Endothelial cell of umbilical vein (primary cell): ENCODE measurements around the gene SAT1. TPM values are rescaled to one million over a fixed set of nuclear protein-coding genes. Genes with fewer than 3 reads are reported as not detected.

ENCODE experiments used
- BruUV-seq: library from RNA; stranded (reverse); fragments of 400-500 nt; replicated peaks from 2 replicates; lab custom pipeline; 2021; lab: Mats Ljungman, UMichigan
- CTCF ChIA-PET: fragments of 300-600, 350-600 bp; sonication (Branson Sonifier 250); formaldehyde crosslinking; loops from one replicate; lab custom pipeline; 2021; ENCODE audit warnings: antibody characterized with exemption, inconsistent platforms; lab: Charles Lee
- POLR2A ChIA-PET: fragments of 300-600, 350-600 bp; sonication (Branson Sonifier 250); formaldehyde crosslinking; loops from one replicate; lab custom pipeline; 2021; ENCODE audit warnings: antibody characterized with exemption, inconsistent platforms; lab: Charles Lee
- DNase-seq: peaks from one replicate; pipeline ENCODE4 v3.0.0-alpha.2; 2011; ENCODE audit warnings: low read depth, low spot score
- FAIRE-seq: peaks from 2 replicates; lab custom pipeline; 2011; peaks lifted over from hg19 to GRCh38; lab: Jason Lieb, UNC
- H2AFZ ChIP-seq: 2 replicates; pipeline ENCODE4 v1.6.0; 2012; ENCODE audit warnings: low read depth, low read length, control low read depth, inconsistent platforms
- H3K27ac ChIP-seq: 2 replicates; pipeline ENCODE4 v1.5.1; 2011; ENCODE audit warnings: low read depth, mild to moderate bottlenecking, control low read depth, low read length, moderate library complexity; ENCODE audit not compliant: insufficient read depth
- H3K27me3 ChIP-seq, 2 experiments: 2 replicates each; pipeline versions ENCODE4 v1.6.0 to v1.6.1; 2011; ENCODE audit warnings: low read length in 2 of 2, mixed read lengths in 1 of 2; ENCODE audit not compliant: control insufficient read depth in 2 of 2, insufficient read depth in 2 of 2
- H3K36me3 ChIP-seq, 2 experiments: 2 replicates in 1 of 2; 3 replicates in 1 of 2; pipeline ENCODE4 v1.5.1; 2011; ENCODE audit warnings: low read length in 2 of 2, mild to moderate bottlenecking in 1 of 2, moderate library complexity in 1 of 2; ENCODE audit not compliant: control insufficient read depth in 2 of 2, insufficient read depth in 2 of 2; ENCODE audit errors: extremely low read depth in 1 of 2
- H3K4me1 ChIP-seq: 3 replicates; pipeline ENCODE4 v1.5.1; 2011; ENCODE audit warnings: mild to moderate bottlenecking, low read length; ENCODE audit not compliant: control insufficient read depth, insufficient read depth; ENCODE audit errors: extremely low read depth
- H3K4me2 ChIP-seq: 2 replicates; pipeline ENCODE4 v1.6.1; 2011; ENCODE audit warnings: low read length, control low read depth, mixed read lengths; ENCODE audit not compliant: insufficient read depth
- H3K4me3 ChIP-seq, 3 experiments: fragments of 200-600 bp in 1 of 3; sonication (generic), shearing (Covaris generic) in 1 of 3; replicated peaks in 1 of 3; 2 replicates each; pipeline ENCODE4 v1.5.1; 2011 to 2016; ENCODE audit warnings: control low read depth in 3 of 3, low read length in 3 of 3, mild to moderate bottlenecking in 2 of 3, inconsistent platforms in 1 of 3, low read depth in 1 of 3, moderate library complexity in 1 of 3; ENCODE audit not compliant: insufficient read depth in 1 of 3
- H3K79me2 ChIP-seq: 2 replicates; pipeline ENCODE4 v1.6.0; 2012; ENCODE audit warnings: low read length, inconsistent platforms; ENCODE audit not compliant: control insufficient read depth, insufficient read depth
- H3K9ac ChIP-seq: replicated peaks from 2 replicates; pipeline ENCODE3; 2011; ENCODE audit warnings: low read length, control low read depth; ENCODE audit not compliant: insufficient read depth; ENCODE audit errors: extremely low read depth
- H3K9me1 ChIP-seq: replicated peaks from 3 replicates; pipeline ENCODE4 v1.6.0; 2011; ENCODE audit warnings: mild to moderate bottlenecking, low read length; ENCODE audit not compliant: control insufficient read depth, insufficient read depth; ENCODE audit errors: extremely low read depth
- H3K9me3 ChIP-seq: replicated peaks from 2 replicates; pipeline ENCODE4 v1.5.1; 2012; ENCODE audit warnings: low read length, inconsistent platforms; ENCODE audit not compliant: control insufficient read depth, insufficient read depth
- H4K20me1 ChIP-seq: replicated peaks from 2 replicates; pipeline ENCODE3; 2011; ENCODE audit warnings: mild to moderate bottlenecking, low read length; ENCODE audit not compliant: control insufficient read depth, insufficient read depth; ENCODE audit errors: extremely low read depth
- EZH2 ChIP-seq: IDR thresholded peaks from 2 replicates; pipeline ENCODE4 v1.6.1; 2012; ENCODE audit warnings: borderline replicate concordance, low read depth, mild to moderate bottlenecking, moderate library complexity, low read length, inconsistent platforms; ENCODE audit not compliant: severe bottlenecking
- FOS ChIP-seq: IDR thresholded peaks from 2 replicates; pipeline ENCODE4 v1.6.1; 2011; ENCODE audit warnings: mild to moderate bottlenecking, low read length, moderate library complexity, borderline replicate concordance; ENCODE audit not compliant: insufficient read depth
- GATA2 ChIP-seq: IDR thresholded peaks from 2 replicates; pipeline ENCODE4 v1.7.0; 2011; ENCODE audit warnings: low read depth, mild to moderate bottlenecking, moderate library complexity, mixed read lengths, low read length; ENCODE audit not compliant: insufficient read length, insufficient read depth
- JUN ChIP-seq: IDR thresholded peaks from 2 replicates; pipeline ENCODE4 v1.6.1; 2011; ENCODE audit warnings: borderline replicate concordance, low read depth; ENCODE audit not compliant: insufficient read length, insufficient read depth
- MYC ChIP-seq: IDR thresholded peaks from one replicate; pipeline ENCODE4 v1.6.1; 2011; ENCODE audit warnings: mild to moderate bottlenecking, low read depth, low read length
- POLR2A ChIP-seq: IDR thresholded peaks from 2 replicates; pipeline ENCODE4 v1.6.1; 2012; ENCODE audit warnings: low read depth, mild to moderate bottlenecking, control low read depth, low read length
- POLR2AphosphoS5 ChIP-seq: IDR thresholded peaks from 2 replicates; pipeline ENCODE4 v1.6.1; 2012; ENCODE audit warnings: low read depth, mild to moderate bottlenecking, control low read depth, low read length, moderate library complexity; ENCODE audit not compliant: insufficient read depth
- dilution Hi-C: fragments of 300-500 bp; cut with MboI; formaldehyde crosslinking; loops from one replicate; pipeline ENCODE4 v1.15.0; 2019; ENCODE audit warnings: low sequenced_read_pairs; ENCODE audit not compliant: extremely low pct_ligation_motif_present
- intact Hi-C: fragments of 100-400 bp; cut with micrococcal nuclease; formaldehyde crosslinking; loops from one replicate; pipeline ENCODE4 v1.10.0; 2022
- polyA plus RNA-seq, 4 experiments: library from polyadenylated mRNA; depleted of rRNA in 3 of 4; stranded (reverse) in 3 of 4; unstranded in 1 of 4; fragments of >200 nt; gene quantifications; 2 replicates each; pipeline versions ENCODE4 v1.2.1 to v1.2.3, GENCODE V29; 2011 to 2012; ENCODE audit warnings: missing spikeins in 1 of 4
- total RNA-seq: library from RNA; stranded (reverse); gene quantifications from 2 replicates; pipeline ENCODE4 v1.2.3, GENCODE V29; 2021
- TF ChIP-seq, protein P1 (sequence below): IDR thresholded peaks from 2 replicates; pipeline ENCODE4 v1.6.1; 2011; ENCODE audit not compliant: insufficient read depth, insufficient read length
- TF ChIP-seq, protein P2 (sequence below), 2 donors: IDR thresholded peaks; 1 replicate in 1 of 2; 2 replicates in 1 of 2; pipeline ENCODE4 v1.5.1; 2011; ENCODE audit warnings: low read length in 2 of 2, mild to moderate bottlenecking in 2 of 2, moderate library complexity in 2 of 2, control low read depth in 1 of 2, inconsistent platforms in 1 of 2, low read depth in 1 of 2; ENCODE audit not compliant: insufficient read depth in 1 of 2; ENCODE audit errors: extremely low read depth in 1 of 2

The SAT1 gene
- total and polyA plus RNA-seq, 2 donors (not counting 3 experiments of a cell fraction or from before 2014, with no cell fraction given) = 289 to 526 TPM

DNA sequence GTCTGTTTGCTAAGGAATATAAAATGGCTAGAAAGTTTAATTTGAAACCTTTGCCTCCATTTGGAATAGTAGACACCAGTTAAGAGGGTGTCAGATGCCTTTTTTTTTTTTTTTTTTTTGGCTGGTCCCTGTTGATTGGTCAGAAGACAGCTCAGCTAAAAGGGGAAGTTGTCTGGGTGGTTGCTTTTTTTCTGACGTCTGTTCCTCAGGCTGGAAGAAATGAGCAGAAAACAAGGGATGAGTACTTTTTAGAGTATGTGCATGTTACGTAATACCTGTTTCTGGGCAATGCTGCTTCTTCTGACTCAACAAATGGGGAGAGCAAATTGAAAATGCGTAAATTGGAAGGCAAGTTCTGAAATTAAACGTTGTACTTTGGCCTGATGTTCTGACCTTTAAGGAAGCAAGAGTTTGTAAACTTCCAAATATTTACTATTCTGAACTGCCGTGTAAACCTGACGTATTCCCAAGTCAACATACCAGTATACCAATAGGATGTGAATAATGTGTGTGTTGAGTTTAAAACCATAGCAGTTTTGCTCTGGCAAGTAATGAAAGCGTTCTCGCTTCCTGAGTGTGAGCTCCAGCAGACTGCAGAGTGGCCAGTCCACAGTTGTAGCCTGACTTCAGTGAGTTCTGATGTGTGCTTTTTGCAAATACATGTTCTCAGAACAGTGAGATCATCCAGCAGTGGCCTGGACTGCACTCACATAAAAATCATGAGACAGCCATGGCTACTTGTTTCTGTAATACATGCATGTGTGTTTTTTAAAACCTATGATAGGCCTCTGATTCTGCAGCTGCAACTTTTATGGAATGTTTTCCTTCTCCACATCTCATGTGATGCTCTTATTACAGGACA, 1.7 kb downstream of the SAT1 start:
- TF ChIP-seq, protein P1, sequence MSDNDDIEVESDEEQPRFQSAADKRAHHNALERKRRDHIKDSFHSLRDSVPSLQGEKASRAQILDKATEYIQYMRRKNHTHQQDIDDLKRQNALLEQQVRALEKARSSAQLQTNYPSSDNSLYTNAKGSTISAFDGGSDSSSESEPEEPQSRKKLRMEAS = no peak
- peak; percentile 43 for TF ChIP-seq POLR2A
- H3K9me3 ChIP-seq = no peaks in the 10 kb centered on the region
- BruUV-seq = no TSS peak
- H3K4me2 ChIP-seq = peak overlapping the region; percentile 92
- peak overlapping the region; percentile 82 for H3K27ac ChIP-seq
- ChIA-PET CTCF (interaction anchor here (0.7 to 4.6 kb wide), 5 partner anchors 9 to 117 kb away, joined by 3 to 132 read pairs (median 4); no protein-coding TSS in a partner anchor), POLR2A (interaction anchor here (0.6 to 3.2 kb wide), 6 partner anchors 19 to 117 kb away, joined by 3 to 92 read pairs (median 18); partner anchors contain the start of gene ACOT9)
- H3K4me3 ChIP-seq = peak overlapping the region; percentile 3 to 90 (median 56)
- FAIRE-seq (no peak), DNase-seq (peak; percentile 39)
- no peaks in the 10 kb centered on the region for H3K27me3 ChIP-seq
- peaks cover 20% of the 10 kb centered on the region for H3K79me2 ChIP-seq
- intact Hi-C loops = loop anchor here (5.0 to 10.0 kb wide), 2 partner anchors 90 to 243 kb away; partner anchors contain the start of gene KLHL15
- H2AFZ ChIP-seq = no peak overlapping the region
- peak overlapping the region; percentile 93 for H3K9ac ChIP-seq
- no peaks in the 10 kb centered on the region for H3K9me1 ChIP-seq
- peaks cover 2 to 3% of the 10 kb centered on the region in 2 experiments for H3K36me3 ChIP-seq
- H4K20me1 ChIP-seq = no peaks in the 10 kb centered on the region
- dilution Hi-C loops = no loop called here
- H3K4me1 ChIP-seq = peaks cover 23% of the 10 kb centered on the region

DNA sequence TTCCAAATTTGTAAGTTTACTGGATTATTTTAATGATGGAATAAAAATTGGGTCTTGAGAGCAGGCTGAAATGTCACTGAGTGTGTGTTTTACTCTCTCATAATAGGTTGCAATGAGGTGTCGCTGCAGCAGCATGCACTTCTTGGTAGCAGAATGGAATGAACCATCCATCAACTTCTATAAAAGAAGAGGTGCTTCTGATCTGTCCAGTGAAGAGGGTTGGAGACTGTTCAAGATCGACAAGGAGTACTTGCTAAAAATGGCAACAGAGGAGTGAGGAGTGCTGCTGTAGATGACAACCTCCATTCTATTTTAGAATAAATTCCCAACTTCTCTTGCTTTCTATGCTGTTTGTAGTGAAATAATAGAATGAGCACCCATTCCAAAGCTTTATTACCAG, 2.6 kb downstream of the SAT1 start:
- H3K79me2 ChIP-seq = peaks cover 20% of the 10 kb centered on the region
- H4K20me1 ChIP-seq = no peaks in the 10 kb centered on the region
- FAIRE-seq = no peak
- dilution Hi-C loops (no loop called here), intact Hi-C loops (loop anchor here (10.0 kb wide), 1 partner anchor 91 kb away; no protein-coding TSS in a partner anchor)
- peaks cover 2 to 3% of the 10 kb centered on the region in 2 experiments for H3K36me3 ChIP-seq
- ChIA-PET CTCF (interaction anchor here (3.1 kb wide), 1 partner anchor 22 kb away, joined by 12 read pairs; no protein-coding TSS in a partner anchor), POLR2A (no interaction called here)
- H3K9me3 ChIP-seq = no peaks in the 10 kb centered on the region
- H3K27ac ChIP-seq = no peak overlapping the region
- peak overlapping the region in 1 of 3 experiments; percentile 90 for H3K4me3 ChIP-seq
- H3K4me2 ChIP-seq = peak overlapping the region; percentile 92
- no peak overlapping the region for H2AFZ ChIP-seq
- peaks cover 23% of the 10 kb centered on the region for H3K4me1 ChIP-seq
- BruUV-seq = no TSS peak
- TF ChIP-seq FOS (no peak), MYC (no peak), EZH2 (no peak), GATA2 (no peak), POLR2AphosphoS5 (no peak), POLR2A (no peak), JUN (no peak)
- TF ChIP-seq, protein P2, sequence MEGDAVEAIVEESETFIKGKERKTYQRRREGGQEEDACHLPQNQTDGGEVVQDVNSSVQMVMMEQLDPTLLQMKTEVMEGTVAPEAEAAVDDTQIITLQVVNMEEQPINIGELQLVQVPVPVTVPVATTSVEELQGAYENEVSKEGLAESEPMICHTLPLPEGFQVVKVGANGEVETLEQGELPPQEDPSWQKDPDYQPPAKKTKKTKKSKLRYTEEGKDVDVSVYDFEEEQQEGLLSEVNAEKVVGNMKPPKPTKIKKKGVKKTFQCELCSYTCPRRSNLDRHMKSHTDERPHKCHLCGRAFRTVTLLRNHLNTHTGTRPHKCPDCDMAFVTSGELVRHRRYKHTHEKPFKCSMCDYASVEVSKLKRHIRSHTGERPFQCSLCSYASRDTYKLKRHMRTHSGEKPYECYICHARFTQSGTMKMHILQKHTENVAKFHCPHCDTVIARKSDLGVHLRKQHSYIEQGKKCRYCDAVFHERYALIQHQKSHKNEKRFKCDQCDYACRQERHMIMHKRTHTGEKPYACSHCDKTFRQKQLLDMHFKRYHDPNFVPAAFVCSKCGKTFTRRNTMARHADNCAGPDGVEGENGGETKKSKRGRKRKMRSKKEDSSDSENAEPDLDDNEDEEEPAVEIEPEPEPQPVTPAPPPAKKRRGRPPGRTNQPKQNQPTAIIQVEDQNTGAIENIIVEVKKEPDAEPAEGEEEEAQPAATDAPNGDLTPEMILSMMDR (IDR thresholded peaks at IDR 0.05; ENCODE audit: extremely low read depth in 1 of 2, insufficient read depth in 1 of 2, low read depth in 1 of 2, low read length in 2 of 2) = no peak
- TF ChIP-seq, protein P1 = no peak
- no peaks in the 10 kb centered on the region for H3K9me1 ChIP-seq
- DNase-seq = peak; percentile 9
- H3K9ac ChIP-seq = peak overlapping the region; percentile 14
- no peaks in the 10 kb centered on the region for H3K27me3 ChIP-seq
